ENCODE data around the gene KRT222.

GRCh38 chr17:40621019-40621418 lies 44.0 kb downstream of the KRT222 start:
- no peak for TF ChIP-seq CTCF (IDR thresholded peaks at IDR 0.05; ENCODE audit: low read length)
- TF ChIP-seq EZH2 (IDR thresholded peaks at IDR 0.05; ENCODE audit: borderline replicate concordance, low read length), result no peak

Data from OCI-LY1 (cell line).